ENCODE measurements around the gene AGBL1.

AGBL1 gene

GRCh38 chr15:86183596-86184491, 104.2 kb downstream of the AGBL1 start:
- no peak for TF ChIP-seq CTCF (IDR thresholded peaks at IDR 0.05; ENCODE audit: borderline replicate concordance, insufficient read depth, low read depth, low read length)
- no peak overlapping the region for H3K4me3 ChIP-seq (ENCODE audit: low read depth, low read length)

DNA sequence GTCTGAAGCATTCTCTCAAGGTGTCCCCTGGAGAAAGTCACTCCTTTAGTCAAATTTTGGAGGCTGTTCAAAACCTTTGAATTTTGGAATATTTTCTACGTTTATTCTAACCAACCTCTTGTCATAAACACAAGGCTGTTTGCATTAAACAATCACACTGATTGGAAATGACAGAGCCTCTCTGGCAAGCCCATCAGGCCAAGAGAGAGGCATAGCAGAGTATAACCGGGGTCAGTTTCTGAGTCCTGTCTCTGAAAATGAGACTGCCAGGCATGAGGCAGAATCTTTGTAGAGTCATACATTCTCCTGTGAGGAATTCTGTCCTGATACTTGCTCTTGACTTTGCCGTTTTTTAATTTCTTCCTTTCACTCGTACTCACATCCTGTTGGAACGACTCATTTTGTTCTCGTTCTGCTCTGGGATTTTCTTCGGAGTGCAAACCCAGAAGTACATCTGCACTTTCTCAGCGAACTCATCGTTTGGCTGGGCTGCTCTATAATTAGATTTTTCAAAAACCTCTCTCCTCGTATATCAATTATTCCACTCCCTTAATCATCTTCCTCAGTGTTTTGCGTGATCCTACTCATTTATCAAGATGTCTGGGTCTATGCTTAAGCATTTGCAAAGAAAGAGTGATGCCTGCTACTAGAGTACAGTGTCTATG, 114.2 kb downstream of the AGBL1 start:
- no peak for TF ChIP-seq CTCF (IDR thresholded peaks at IDR 0.05; ENCODE audit: borderline replicate concordance, insufficient read depth, low read depth, low read length)
- H3K4me3 ChIP-seq (ENCODE audit: low read depth, low read length): no peak overlapping the region

- TF ChIP-seq CTCF (IDR thresholded peaks at IDR 0.05; ENCODE audit: borderline replicate concordance, insufficient read depth, low read depth, low read length): no peak
- no peak overlapping the region for H3K4me3 ChIP-seq (ENCODE audit: low read depth, low read length)
Observed at GRCh38 chr15:86197770-86198169, 118.1 kb downstream of the AGBL1 start.

- no peak for TF ChIP-seq CTCF (IDR thresholded peaks at IDR 0.05; ENCODE audit: borderline replicate concordance, insufficient read depth, low read depth, low read length)
- H3K4me3 ChIP-seq (ENCODE audit: low read depth, low read length): no peak overlapping the region
Observed at GRCh38 chr15:86199467-86200145, 119.9 kb downstream of the AGBL1 start.

DNA sequence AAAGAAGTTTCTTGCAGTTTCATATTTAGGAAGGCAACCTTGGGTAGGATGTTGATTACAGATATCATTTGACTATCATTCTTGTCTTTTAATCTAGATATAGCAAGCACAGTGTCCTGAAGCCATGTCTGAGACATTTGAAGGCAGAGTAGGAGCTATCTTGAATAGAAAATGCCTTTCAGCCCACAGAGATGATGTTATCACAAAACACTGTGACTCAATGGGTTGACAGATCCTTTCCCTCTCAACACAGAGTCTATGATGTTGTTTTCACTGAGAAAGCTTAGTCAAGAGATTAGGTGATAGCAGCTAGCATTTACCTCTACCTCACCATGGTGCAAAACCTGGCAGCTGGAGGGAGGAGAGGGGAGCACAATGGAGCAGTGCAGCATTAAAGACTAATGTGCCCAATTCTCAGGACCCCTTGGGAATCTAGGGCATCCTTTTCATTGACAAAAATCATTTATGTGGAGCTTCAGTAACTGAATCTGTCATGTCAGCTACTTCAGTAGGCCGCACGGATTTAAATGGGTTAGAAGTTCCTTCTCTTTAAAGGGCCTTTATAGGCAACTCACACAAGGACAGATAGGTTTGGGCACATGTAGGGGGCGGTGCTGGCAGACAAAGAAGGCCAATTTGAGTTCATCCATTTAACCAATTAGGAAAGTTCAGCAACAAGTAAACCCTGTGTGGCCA, 121.8 kb downstream of the AGBL1 start:
- TF ChIP-seq CTCF (IDR thresholded peaks at IDR 0.05; ENCODE audit: borderline replicate concordance, insufficient read depth, low read depth, low read length): no peak
- no peak overlapping the region for H3K4me3 ChIP-seq (ENCODE audit: low read depth, low read length)

DNA sequence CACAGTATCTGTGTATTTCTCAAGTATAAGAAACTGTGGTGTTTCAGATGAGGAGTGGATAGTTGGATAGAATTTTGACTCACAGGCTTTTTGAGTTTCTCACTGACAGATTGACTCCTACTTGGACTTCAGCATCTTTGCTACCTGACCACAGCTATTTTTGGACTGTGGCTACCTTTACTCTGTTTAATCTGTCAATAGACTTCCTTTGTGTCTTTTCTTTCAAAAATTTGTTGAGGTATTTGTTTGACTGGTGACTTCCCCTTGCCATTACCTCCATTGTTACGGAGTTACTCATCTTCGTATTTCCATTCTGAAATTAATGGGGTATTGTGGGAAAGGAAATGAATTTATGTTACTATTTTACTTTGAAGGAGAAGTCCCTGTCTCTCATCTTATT, 123.8 kb downstream of the AGBL1 start:
- TF ChIP-seq CTCF (IDR thresholded peaks at IDR 0.05; ENCODE audit: borderline replicate concordance, insufficient read depth, low read depth, low read length): no peak
- no peak overlapping the region for H3K4me3 ChIP-seq (ENCODE audit: low read depth, low read length)

Measured in GM12875 (cell line).